Measurements from ENCODE around the gene COL13A1. TPM values are rescaled to one million over a fixed set of nuclear protein-coding genes. Genes with fewer than 3 reads are reported as not detected.

Gene COL13A1
- total and polyA plus RNA-seq, 4 donors = 0.17 to 0.47 (median 0.18) TPM

DNA sequence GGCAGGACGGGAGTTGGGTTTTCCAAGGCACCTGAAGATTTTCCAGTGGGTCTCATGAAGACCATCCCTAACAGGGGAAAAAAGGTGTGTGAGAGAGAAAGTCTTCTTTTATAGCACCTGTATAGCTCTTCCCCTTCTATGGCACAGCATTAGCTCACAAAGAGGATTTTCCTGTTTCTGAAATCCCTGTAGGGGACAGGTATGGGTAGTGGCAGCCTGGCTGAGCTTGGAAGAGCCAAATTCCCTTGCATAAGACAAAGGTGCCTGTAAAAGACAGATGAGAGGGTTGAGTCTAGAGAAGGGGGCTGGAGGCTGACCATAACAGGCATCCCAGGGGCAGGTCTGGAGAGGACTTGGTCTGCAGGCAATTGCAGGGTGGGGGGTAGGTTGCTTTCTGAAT lies 63.7 kb downstream of the COL13A1 start (continued):
- TF ChIP-seq EGR1 (IDR thresholded peaks at IDR 0.05; ENCODE audit: low read depth in 2 of 2) (no peak), FOXA1 (IDR thresholded peaks at IDR 0.05) (no peak)
- TF ChIP-seq, protein P1, sequence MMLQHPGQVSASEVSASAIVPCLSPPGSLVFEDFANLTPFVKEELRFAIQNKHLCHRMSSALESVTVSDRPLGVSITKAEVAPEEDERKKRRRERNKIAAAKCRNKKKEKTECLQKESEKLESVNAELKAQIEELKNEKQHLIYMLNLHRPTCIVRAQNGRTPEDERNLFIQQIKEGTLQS (IDR thresholded peaks at IDR 0.05) = no peak

DNA sequence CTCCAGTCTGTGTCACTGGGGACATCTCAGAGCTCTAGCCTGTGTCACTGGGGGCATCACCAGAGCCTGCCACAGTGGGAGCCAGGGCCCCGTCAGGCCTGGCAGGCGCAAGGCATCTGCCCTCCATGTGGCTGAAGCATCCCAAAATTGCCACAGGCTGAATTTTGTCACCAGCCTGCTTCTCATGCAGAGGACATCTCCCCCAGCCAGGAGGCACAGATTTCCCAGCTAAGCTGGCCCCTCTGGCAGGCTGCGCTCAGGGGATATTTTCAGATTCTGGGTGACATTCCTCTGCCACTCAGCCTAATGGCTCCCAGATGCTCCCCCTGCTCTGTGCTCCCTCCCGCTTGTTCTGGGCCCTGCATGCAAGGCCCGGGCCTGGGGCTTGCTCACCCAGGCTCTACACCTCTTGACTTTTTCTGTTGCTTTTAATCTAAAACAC lies 64.6 kb downstream of the COL13A1 start:
- Histone ChIP-seq H3K36me3 (ENCODE audit: control insufficient read depth in 4 of 4, insufficient read depth in 3 of 4, low read depth in 1 of 4, low read length in 3 of 4) (no peaks in the 10 kb centered on the region), H3K4me3 (ENCODE audit: low read depth in 1 of 3, low read length in 3 of 3) (no peak overlapping the region), H3K9ac (ENCODE audit: low read depth in 1 of 2, low read length in 2 of 2) (no peak overlapping the region), H3K27ac (ENCODE audit: low read depth in 1 of 2, low read length in 2 of 2) (no peak overlapping the region), H3K4me1 (ENCODE audit: control insufficient read depth in 4 of 4, insufficient read depth in 4 of 4, low read length in 3 of 4) (peaks cover 0 to 2% (median 0%) of the 10 kb centered on the region in 4 donors), H3K27me3 (ENCODE audit: control insufficient read depth in 4 of 4, insufficient read depth in 4 of 4, low read length in 3 of 4) (no peaks in the 10 kb centered on the region), H3K9me3 (ENCODE audit: control insufficient read depth in 4 of 4, low read length in 3 of 4) (no peaks in the 10 kb centered on the region)
- 84% methylated on average over 5 of the region's 5 CpGs for WGBS
- TF ChIP-seq SP1 (IDR thresholded peaks at IDR 0.05) (no peak), FOXA1 (IDR thresholded peaks at IDR 0.05) (no peak), YY1 (IDR thresholded peaks at IDR 0.05) (no peak), NR2F2 (IDR thresholded peaks at IDR 0.05) (no peak), HNF4G (IDR thresholded peaks at IDR 0.05) (no peak), HNF4A (conservative IDR thresholded peaks at IDR 0.05) (no peak), RXRA (IDR thresholded peaks at IDR 0.05) (no peak), GABPA (IDR thresholded peaks at IDR 0.05 in 1 of 2, conservative IDR thresholded peaks at IDR 0.05 in 1 of 2) (no peak), TAF1 (conservative IDR thresholded peaks at IDR 0.05) (no peak), EGR1 (IDR thresholded peaks at IDR 0.05; ENCODE audit: low read depth in 2 of 2) (no peak), FOXA2 (IDR thresholded peaks at IDR 0.05) (no peak), RAD21 (IDR thresholded peaks at IDR 0.05) (no peak), JUND (IDR thresholded peaks at IDR 0.05) (no peak)
- TF ChIP-seq, protein P1 (IDR thresholded peaks at IDR 0.05) = no peak
- TF ChIP-seq, protein P2, sequence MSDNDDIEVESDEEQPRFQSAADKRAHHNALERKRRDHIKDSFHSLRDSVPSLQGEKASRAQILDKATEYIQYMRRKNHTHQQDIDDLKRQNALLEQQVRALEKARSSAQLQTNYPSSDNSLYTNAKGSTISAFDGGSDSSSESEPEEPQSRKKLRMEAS (IDR thresholded peaks at IDR 0.05) = no peak
- TF ChIP-seq, protein P3, sequence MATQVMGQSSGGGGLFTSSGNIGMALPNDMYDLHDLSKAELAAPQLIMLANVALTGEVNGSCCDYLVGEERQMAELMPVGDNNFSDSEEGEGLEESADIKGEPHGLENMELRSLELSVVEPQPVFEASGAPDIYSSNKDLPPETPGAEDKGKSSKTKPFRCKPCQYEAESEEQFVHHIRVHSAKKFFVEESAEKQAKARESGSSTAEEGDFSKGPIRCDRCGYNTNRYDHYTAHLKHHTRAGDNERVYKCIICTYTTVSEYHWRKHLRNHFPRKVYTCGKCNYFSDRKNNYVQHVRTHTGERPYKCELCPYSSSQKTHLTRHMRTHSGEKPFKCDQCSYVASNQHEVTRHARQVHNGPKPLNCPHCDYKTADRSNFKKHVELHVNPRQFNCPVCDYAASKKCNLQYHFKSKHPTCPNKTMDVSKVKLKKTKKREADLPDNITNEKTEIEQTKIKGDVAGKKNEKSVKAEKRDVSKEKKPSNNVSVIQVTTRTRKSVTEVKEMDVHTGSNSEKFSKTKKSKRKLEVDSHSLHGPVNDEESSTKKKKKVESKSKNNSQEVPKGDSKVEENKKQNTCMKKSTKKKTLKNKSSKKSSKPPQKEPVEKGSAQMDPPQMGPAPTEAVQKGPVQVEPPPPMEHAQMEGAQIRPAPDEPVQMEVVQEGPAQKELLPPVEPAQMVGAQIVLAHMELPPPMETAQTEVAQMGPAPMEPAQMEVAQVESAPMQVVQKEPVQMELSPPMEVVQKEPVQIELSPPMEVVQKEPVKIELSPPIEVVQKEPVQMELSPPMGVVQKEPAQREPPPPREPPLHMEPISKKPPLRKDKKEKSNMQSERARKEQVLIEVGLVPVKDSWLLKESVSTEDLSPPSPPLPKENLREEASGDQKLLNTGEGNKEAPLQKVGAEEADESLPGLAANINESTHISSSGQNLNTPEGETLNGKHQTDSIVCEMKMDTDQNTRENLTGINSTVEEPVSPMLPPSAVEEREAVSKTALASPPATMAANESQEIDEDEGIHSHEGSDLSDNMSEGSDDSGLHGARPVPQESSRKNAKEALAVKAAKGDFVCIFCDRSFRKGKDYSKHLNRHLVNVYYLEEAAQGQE (IDR thresholded peaks at IDR 0.05) = no peak
- TF ChIP-seq, protein P4, sequence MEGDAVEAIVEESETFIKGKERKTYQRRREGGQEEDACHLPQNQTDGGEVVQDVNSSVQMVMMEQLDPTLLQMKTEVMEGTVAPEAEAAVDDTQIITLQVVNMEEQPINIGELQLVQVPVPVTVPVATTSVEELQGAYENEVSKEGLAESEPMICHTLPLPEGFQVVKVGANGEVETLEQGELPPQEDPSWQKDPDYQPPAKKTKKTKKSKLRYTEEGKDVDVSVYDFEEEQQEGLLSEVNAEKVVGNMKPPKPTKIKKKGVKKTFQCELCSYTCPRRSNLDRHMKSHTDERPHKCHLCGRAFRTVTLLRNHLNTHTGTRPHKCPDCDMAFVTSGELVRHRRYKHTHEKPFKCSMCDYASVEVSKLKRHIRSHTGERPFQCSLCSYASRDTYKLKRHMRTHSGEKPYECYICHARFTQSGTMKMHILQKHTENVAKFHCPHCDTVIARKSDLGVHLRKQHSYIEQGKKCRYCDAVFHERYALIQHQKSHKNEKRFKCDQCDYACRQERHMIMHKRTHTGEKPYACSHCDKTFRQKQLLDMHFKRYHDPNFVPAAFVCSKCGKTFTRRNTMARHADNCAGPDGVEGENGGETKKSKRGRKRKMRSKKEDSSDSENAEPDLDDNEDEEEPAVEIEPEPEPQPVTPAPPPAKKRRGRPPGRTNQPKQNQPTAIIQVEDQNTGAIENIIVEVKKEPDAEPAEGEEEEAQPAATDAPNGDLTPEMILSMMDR (IDR thresholded peaks at IDR 0.05; ENCODE audit: low read depth, low read length, missing input control) = no peak
- TF ChIP-seq, protein P5, sequence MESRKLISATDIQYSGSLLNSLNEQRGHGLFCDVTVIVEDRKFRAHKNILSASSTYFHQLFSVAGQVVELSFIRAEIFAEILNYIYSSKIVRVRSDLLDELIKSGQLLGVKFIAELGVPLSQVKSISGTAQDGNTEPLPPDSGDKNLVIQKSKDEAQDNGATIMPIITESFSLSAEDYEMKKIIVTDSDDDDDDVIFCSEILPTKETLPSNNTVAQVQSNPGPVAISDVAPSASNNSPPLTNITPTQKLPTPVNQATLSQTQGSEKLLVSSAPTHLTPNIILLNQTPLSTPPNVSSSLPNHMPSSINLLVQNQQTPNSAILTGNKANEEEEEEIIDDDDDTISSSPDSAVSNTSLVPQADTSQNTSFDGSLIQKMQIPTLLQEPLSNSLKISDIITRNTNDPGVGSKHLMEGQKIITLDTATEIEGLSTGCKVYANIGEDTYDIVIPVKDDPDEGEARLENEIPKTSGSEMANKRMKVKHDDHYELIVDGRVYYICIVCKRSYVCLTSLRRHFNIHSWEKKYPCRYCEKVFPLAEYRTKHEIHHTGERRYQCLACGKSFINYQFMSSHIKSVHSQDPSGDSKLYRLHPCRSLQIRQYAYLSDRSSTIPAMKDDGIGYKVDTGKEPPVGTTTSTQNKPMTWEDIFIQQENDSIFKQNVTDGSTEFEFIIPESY (IDR thresholded peaks at IDR 0.05) = no peak
- no peak for DNase-seq (ENCODE audit: low spot score)
